COLO829 (cell line): ENCODE results near the gene SLC25A21.
"Not testable (repeated sequence)": the region's sequence is repeated elsewhere in the genome, so short reads cannot be mapped to it uniquely, and the experiment has no call there.

Experiments
- DNase-seq: peaks from one replicate; pipeline ENCODE4 v3.0.0; 2012; ENCODE audit warnings: low spot score

SLC25A21 gene

GRCh38 chr14:36866867-36867266 is 305.5 kb downstream of the SLC25A21 start:
- DNase-seq: no peak

- no peak for DNase-seq
These were observed 309.1 kb downstream of the SLC25A21 start for GRCh38 chr14:36863271-36863670.

GRCh38 chr14:36862237-36862636 is 310.2 kb downstream of the SLC25A21 start:
- not testable (repeated sequence) for DNase-seq

- DNase-seq: no peak
These were observed 311.6 kb downstream of the SLC25A21 start for GRCh38 chr14:36860831-36861230.

DNA sequence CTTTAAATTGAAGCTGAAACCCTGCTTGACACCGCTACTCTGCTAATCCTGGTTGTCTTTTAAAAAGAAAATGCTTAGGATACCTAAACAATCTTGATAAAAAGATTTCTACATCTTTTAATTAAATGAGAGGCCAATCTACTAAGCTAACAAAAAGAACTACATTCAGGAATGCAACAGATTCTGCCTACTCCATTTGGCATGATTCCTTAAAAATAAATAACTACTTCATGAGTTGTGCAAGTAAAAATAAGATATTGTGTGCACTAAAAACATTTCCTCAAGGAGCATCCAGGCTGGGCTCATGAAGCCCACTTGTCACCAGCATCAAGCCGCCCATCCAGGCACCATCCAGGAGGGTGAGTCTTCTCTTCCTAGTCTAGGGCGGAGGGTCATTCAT is 313.3 kb downstream of the SLC25A21 start:
- DNase-seq: no peak

DNA sequence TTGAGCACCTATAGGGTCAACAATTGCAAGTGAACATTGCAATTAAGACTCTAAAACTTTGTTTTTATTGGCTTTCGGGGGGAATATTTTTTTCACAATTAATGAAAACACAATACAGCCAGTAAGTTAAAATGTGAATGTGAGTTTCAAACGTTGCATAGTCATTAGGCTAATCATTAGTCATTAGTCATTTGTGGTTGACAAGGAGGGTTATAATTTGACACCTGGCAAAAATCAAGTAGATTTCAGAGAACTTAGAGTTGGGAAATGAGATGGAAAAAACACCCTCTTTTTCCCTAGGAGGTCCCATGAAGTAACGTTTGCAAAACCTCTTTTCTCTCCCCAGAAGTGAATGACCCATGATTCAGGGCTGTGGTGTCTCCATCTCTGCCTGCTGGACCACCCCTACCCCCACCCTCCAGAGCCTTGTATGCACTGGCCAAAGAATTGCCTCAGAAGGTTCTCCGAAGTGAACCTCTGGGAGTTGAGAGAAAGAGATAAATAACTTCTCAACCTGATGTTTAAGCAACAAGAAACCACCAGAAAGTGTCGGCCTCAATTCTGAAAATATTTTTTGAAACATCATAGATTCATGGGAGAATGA is 314.5 kb downstream of the SLC25A21 start:
- DNase-seq: no peak

DNA sequence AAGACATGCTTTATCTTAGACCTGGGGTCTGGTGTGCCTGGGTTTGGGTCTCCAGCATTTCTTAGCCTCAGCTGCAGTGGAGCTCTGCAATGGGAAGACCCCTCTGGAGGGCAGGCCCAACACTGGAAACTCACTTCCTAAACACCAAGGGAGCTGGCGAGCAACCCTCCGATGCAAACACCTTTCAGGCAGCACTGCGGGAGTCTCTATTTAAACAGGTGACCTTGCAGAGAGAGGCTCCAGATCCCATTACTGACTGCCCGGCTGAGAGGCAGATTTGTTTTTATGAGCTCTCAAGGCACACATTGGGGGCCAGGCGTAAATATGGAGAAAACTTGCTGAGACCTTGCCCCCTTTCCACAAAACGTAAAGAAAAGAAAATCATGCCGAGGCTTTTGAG is 315.3 kb downstream of the SLC25A21 start:
- no peak for DNase-seq

- no peak for DNase-seq
These were observed 316.1 kb downstream of the SLC25A21 start for GRCh38 chr14:36856095-36856878.

GRCh38 chr14:36855396-36855795 is 317.0 kb downstream of the SLC25A21 start:
- DNase-seq: no peak

- DNase-seq: no peak
These were observed 319.3 kb downstream of the SLC25A21 start for GRCh38 chr14:36852981-36853691.

GRCh38 chr14:36848213-36848612 is 324.2 kb downstream of the SLC25A21 start:
- DNase-seq: no peak

DNA sequence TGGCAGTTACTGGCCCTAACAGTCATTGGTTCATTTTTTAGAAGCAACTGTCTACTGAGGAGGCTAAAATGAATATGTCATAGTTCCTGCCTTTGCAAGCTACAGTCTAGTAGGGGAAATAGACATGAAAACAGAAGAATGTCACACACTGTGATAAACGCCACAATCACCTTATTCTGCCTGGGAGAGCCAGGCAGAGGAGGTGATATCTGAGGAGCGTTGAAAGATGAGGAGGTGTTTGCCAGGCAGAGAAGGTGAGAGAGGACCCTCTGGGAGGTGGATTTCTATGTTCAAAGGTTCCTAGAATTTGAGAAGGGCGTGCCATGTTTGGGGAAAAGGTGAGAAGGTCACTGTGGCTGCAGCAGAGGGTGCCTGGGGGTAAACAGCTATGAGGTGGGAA is 325.0 kb downstream of the SLC25A21 start:
- DNase-seq: no peak

GRCh38 chr14:36845356-36846012 is 326.9 kb downstream of the SLC25A21 start:
- no peak for DNase-seq

- no peak for DNase-seq
These were observed 327.8 kb downstream of the SLC25A21 start for GRCh38 chr14:36844443-36845195.

DNA sequence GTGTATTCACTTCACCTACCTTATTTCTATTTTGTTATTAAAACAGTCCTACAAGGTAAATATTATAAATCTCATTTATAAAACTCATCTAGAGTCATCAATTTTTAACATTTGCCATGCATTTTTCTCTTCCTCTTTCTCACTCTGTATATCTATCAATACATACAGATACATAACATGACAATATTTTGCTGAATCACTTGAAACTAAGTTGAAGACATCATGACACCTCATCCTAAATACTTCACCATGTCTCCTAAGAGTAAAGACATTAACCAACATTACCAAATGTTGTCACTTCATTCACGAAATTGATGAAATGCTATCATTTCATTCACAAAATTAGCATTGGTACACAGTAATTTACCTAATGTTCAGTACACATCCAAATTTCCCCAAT is 329.0 kb downstream of the SLC25A21 start:
- DNase-seq: no peak

DNA sequence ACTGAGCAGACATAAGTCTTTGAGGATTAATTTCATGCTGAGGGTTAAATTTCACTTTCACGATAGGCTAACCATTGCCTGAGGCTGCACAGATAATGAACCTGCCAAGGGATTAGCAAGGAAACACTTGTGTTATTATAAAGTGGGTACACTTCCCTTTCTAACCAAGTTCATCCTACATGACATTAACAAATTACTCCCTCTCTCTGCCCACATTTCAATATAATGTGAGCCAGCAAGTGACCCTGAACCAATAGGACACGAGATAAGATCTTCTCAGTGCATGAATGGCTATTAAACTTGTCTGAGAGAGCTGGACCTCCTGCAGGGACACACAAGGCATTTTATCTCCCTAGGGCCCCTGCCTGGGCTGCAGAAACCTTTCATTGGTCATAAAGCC is 337.3 kb downstream of the SLC25A21 start:
- no peak for DNase-seq

DNA sequence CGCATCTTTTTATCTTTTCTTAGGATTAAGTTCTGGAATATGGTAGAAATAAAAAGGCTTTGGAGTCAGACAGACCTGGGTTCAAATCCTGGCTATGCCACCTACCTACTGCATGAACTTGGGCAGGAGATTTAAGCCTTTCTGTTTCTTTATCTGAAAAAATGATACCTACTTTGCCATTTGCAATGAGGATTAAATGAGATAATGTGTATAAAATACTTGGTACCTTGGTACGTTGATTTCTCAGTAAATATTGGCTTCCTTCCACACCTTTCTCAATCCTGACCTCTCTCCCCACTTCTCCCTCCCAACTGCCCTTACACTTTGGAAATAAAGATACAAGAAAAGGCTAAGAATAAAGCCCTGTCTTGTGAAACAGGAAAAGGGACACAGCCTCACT is 338.1 kb downstream of the SLC25A21 start:
- no peak for DNase-seq

GRCh38 chr14:36829547-36829946 is 342.9 kb downstream of the SLC25A21 start:
- no peak for DNase-seq

GRCh38 chr14:36827861-36828260 is 344.5 kb downstream of the SLC25A21 start:
- no peak for DNase-seq

DNA sequence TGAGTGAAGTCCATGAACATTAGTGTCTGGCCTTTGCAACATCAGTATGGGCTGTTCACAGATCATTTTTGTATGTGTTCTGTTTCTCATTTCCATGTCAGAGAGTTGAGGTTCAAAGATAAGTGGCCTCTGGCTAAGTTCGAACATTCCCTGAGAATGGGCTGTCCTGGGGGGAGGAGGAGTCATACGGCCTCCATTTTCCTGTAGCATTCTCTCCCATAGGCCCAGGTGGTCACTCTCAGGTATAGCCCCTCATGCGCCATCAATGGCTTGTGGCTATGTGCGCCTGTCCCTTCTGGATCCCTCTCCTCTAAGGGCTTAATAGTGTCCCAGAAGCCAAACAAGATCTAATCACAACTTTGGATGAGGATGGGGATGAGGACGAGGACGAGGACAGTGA is 345.8 kb downstream of the SLC25A21 start:
- no peak for DNase-seq

- DNase-seq: no peak
These were observed 347.6 kb downstream of the SLC25A21 start for GRCh38 chr14:36824854-36825253.

GRCh38 chr14:36823651-36824050 is 348.8 kb downstream of the SLC25A21 start:
- DNase-seq: no peak
